ENCODE data around the gene FLT3. TPM values are rescaled to one million over a fixed set of nuclear protein-coding genes. Genes with fewer than 3 reads are reported as not detected.
"Not testable (repeated sequence)": the region's sequence is repeated elsewhere in the genome, so short reads cannot be mapped to it uniquely, and the experiment has no call there.

The FLT3 gene
- total and polyA plus RNA-seq, 4 donors = 0.14 to 0.84 (median 0.42) TPM

- H3K9ac ChIP-seq (ENCODE audit: low read depth in 1 of 2, low read length in 2 of 2) = no peak overlapping the region
- no peak overlapping the region for H3K4me3 ChIP-seq (ENCODE audit: low read depth in 1 of 3, low read length in 3 of 3)
- H3K27ac ChIP-seq (ENCODE audit: low read depth in 1 of 2, low read length in 2 of 2) = no peak overlapping the region
- 58% methylated on average over 15 of the region's 15 CpGs for WGBS
- no peaks in the 10 kb centered on the region for H3K36me3 ChIP-seq (ENCODE audit: control insufficient read depth in 4 of 4, insufficient read depth in 3 of 4, low read depth in 1 of 4, low read length in 3 of 4)
- H3K27me3 ChIP-seq (ENCODE audit: control insufficient read depth in 4 of 4, insufficient read depth in 4 of 4, low read length in 3 of 4) = peaks cover 8 to 23% (median 17%) of the 10 kb centered on the region in 4 donors
- H3K9me3 ChIP-seq (ENCODE audit: control insufficient read depth in 4 of 4, low read length in 3 of 4) = no peaks in the 10 kb centered on the region
- DNase-seq (ENCODE audit: low spot score) = no peak
- TF ChIP-seq RAD21 (IDR thresholded peaks at IDR 0.05) (no peak), HNF4A (conservative IDR thresholded peaks at IDR 0.05) (no peak), JUND (IDR thresholded peaks at IDR 0.05) (no peak), CTCF (IDR thresholded peaks at IDR 0.05; ENCODE audit: low read depth, low read length, missing input control) (no peak)
- peaks cover 10 to 30% (median 22%) of the 10 kb centered on the region in 4 donors for H3K4me1 ChIP-seq (ENCODE audit: control insufficient read depth in 4 of 4, insufficient read depth in 4 of 4, low read length in 3 of 4)
Observed at GRCh38 chr13:27964741-27965323, 135.5 kb downstream of the FLT3 start.

GRCh38 chr13:27964206-27964605 lies 136.2 kb downstream of the FLT3 start:
- H3K9me3 ChIP-seq (ENCODE audit: control insufficient read depth in 4 of 4, low read length in 3 of 4); DNase-seq (ENCODE audit: low spot score); H3K9ac ChIP-seq (ENCODE audit: low read depth in 1 of 2, low read length in 2 of 2); H3K4me3 ChIP-seq (ENCODE audit: low read depth in 1 of 3, low read length in 3 of 3); H3K27ac ChIP-seq (ENCODE audit: low read depth in 1 of 2, low read length in 2 of 2); H3K36me3 ChIP-seq (ENCODE audit: control insufficient read depth in 4 of 4, insufficient read depth in 3 of 4, low read depth in 1 of 4, low read length in 3 of 4): not testable (repeated sequence)
- peaks cover 13 to 30% (median 23%) of the 10 kb centered on the region in 4 donors for H3K4me1 ChIP-seq (ENCODE audit: control insufficient read depth in 4 of 4, insufficient read depth in 4 of 4, low read length in 3 of 4)
- peaks cover 8 to 22% (median 12%) of the 10 kb centered on the region in 4 donors for H3K27me3 ChIP-seq (ENCODE audit: control insufficient read depth in 4 of 4, insufficient read depth in 4 of 4, low read length in 3 of 4)
- 78% methylated on average over 13 of the region's 13 CpGs for WGBS

GRCh38 chr13:27963491-27963890 lies 136.9 kb downstream of the FLT3 start:
- Histone ChIP-seq H3K27ac (ENCODE audit: low read depth in 1 of 2, low read length in 2 of 2) (no peak overlapping the region), H3K9ac (ENCODE audit: low read depth in 1 of 2, low read length in 2 of 2) (no peak overlapping the region), H3K36me3 (ENCODE audit: control insufficient read depth in 4 of 4, insufficient read depth in 3 of 4, low read depth in 1 of 4, low read length in 3 of 4) (no peaks in the 10 kb centered on the region), H3K4me1 (ENCODE audit: control insufficient read depth in 4 of 4, insufficient read depth in 4 of 4, low read length in 3 of 4) (peaks cover 7 to 25% (median 18%) of the 10 kb centered on the region in 4 donors), H3K4me3 (ENCODE audit: low read depth in 1 of 3, low read length in 3 of 3) (no peak overlapping the region), H3K9me3 (ENCODE audit: control insufficient read depth in 4 of 4, low read length in 3 of 4) (no peaks in the 10 kb centered on the region), H3K27me3 (ENCODE audit: control insufficient read depth in 4 of 4, insufficient read depth in 4 of 4, low read length in 3 of 4) (peaks cover 8 to 15% (median 10%) of the 10 kb centered on the region in 4 donors)
- TF ChIP-seq FOXA1 (IDR thresholded peaks at IDR 0.05) (no peak), TAF1 (conservative IDR thresholded peaks at IDR 0.05) (no peak), MAX (IDR thresholded peaks at IDR 0.05) (no peak), HNF4A (conservative IDR thresholded peaks at IDR 0.05) (no peak), GABPA (IDR thresholded peaks at IDR 0.05 in 1 of 2, conservative IDR thresholded peaks at IDR 0.05 in 1 of 2) (no peak)
- no peak for DNase-seq (ENCODE audit: low spot score)
- 62% methylated on average over 3 of the region's 3 CpGs for WGBS

- H3K27ac ChIP-seq (ENCODE audit: low read depth in 1 of 2, low read length in 2 of 2) = no peak overlapping the region
- H3K4me3 ChIP-seq (ENCODE audit: low read depth in 1 of 3, low read length in 3 of 3) = no peak overlapping the region
- WGBS = 80% methylated on average over 9 of the region's 9 CpGs
- H3K36me3 ChIP-seq (ENCODE audit: control insufficient read depth in 4 of 4, insufficient read depth in 3 of 4, low read depth in 1 of 4, low read length in 3 of 4) = no peaks in the 10 kb centered on the region
- H3K4me1 ChIP-seq (ENCODE audit: control insufficient read depth in 4 of 4, insufficient read depth in 4 of 4, low read length in 3 of 4) = peaks cover 3 to 21% (median 13%) of the 10 kb centered on the region in 4 donors
- H3K9me3 ChIP-seq (ENCODE audit: control insufficient read depth in 4 of 4, low read length in 3 of 4) = no peaks in the 10 kb centered on the region
- H3K27me3 ChIP-seq (ENCODE audit: control insufficient read depth in 4 of 4, insufficient read depth in 4 of 4, low read length in 3 of 4) = peaks cover 8 to 10% (median 9%) of the 10 kb centered on the region in 4 donors
- TF ChIP-seq HNF4G (IDR thresholded peaks at IDR 0.05) = no peak
- TF ChIP-seq JUND (IDR thresholded peaks at IDR 0.05) = no peak
- no peak for TF ChIP-seq TAF1 (conservative IDR thresholded peaks at IDR 0.05)
- TF ChIP-seq RXRA (IDR thresholded peaks at IDR 0.05) = no peak
- TF ChIP-seq YY1 (IDR thresholded peaks at IDR 0.05) = no peak
- no peak for TF ChIP-seq REST (IDR thresholded peaks at IDR 0.05)
- TF ChIP-seq FOXA2 (IDR thresholded peaks at IDR 0.05) = no peak
- no peak for TF ChIP-seq SP1 (IDR thresholded peaks at IDR 0.05)
- no peak for TF ChIP-seq CTCF (IDR thresholded peaks at IDR 0.05; ENCODE audit: low read depth, low read length, missing input control)
- no peak for TF ChIP-seq EGR1 (IDR thresholded peaks at IDR 0.05; ENCODE audit: low read depth in 2 of 2)
- no peak for TF ChIP-seq FOXA1 (IDR thresholded peaks at IDR 0.05)
- no peak for DNase-seq (ENCODE audit: low spot score)
- H3K9ac ChIP-seq (ENCODE audit: low read depth in 1 of 2, low read length in 2 of 2) = no peak overlapping the region
Observed at GRCh38 chr13:27962982-27963381, 137.4 kb downstream of the FLT3 start.

All from liver (tissue), 9 donors.